H9 (cell line): ENCODE data around the gene OR13C9. TPM values are rescaled to one million over a fixed set of nuclear protein-coding genes. Genes with fewer than 3 reads are reported as not detected.

ENCODE experiments used
- DNase-seq: peaks from one replicate; pipeline ENCODE4 v3.0.0-alpha.2; 2017
- H2AFZ ChIP-seq: one replicate; pipeline ENCODE4 v1.6.1; 2013; ENCODE audit warnings: mild to moderate bottlenecking, low read length, control low read depth, moderate library complexity
- H2AK5ac ChIP-seq: 2 replicates; pipeline ENCODE4 v1.6.1; 2013; ENCODE audit warnings: low read length, control low read depth, mixed read lengths; ENCODE audit not compliant: insufficient read length
- H2BK120ac ChIP-seq: one replicate; pipeline ENCODE4 v1.6.1; 2013; ENCODE audit warnings: low read depth, mild to moderate bottlenecking, low read length, control low read depth, inconsistent platforms; ENCODE audit not compliant: poor library complexity, severe bottlenecking
- H2BK12ac ChIP-seq: 2 replicates; pipeline ENCODE4 v1.6.1; 2013; ENCODE audit warnings: low read length, control low read depth, mixed read lengths, low read depth; ENCODE audit not compliant: insufficient read length
- H2BK15ac ChIP-seq: 2 replicates; pipeline ENCODE4 v1.6.1; 2013; ENCODE audit warnings: low read depth, low read length, control low read depth
- H2BK20ac ChIP-seq: one replicate; pipeline ENCODE4 v1.6.1; 2013; ENCODE audit warnings: low read depth, mild to moderate bottlenecking, low read length, control low read depth, inconsistent platforms; ENCODE audit not compliant: poor library complexity, severe bottlenecking
- H2BK5ac ChIP-seq: 2 replicates; pipeline ENCODE4 v1.6.1; 2013; ENCODE audit warnings: low read length, control low read depth, mixed read lengths; ENCODE audit not compliant: insufficient read length
- H3K14ac ChIP-seq: 2 replicates; pipeline ENCODE4 v1.6.1; 2013; ENCODE audit warnings: low read length, control low read depth; ENCODE audit not compliant: insufficient read depth
- H3K18ac ChIP-seq: 2 replicates; pipeline ENCODE4 v1.6.1; 2013; ENCODE audit warnings: low read depth, mild to moderate bottlenecking, mixed read lengths, low read length, control low read depth; ENCODE audit not compliant: insufficient read length
- H3K23ac ChIP-seq: 2 replicates; pipeline ENCODE4 v1.6.1; 2013; ENCODE audit warnings: low read length, control low read depth, mixed read lengths, low read depth; ENCODE audit not compliant: insufficient read length
- H3K23me2 ChIP-seq: 2 replicates; pipeline ENCODE4 v1.6.1; 2013; ENCODE audit warnings: low read depth, mild to moderate bottlenecking, mixed read lengths, low read length, control low read depth; ENCODE audit not compliant: insufficient read length, poor library complexity, severe bottlenecking
- H3K27ac ChIP-seq: 2 replicates; pipeline ENCODE4 v1.5.1; 2013; ENCODE audit warnings: low read length, control low read depth, mixed read lengths, low read depth; ENCODE audit not compliant: insufficient read length
- H3K27me3 ChIP-seq: 2 replicates; pipeline ENCODE4 v1.6.1; 2013; ENCODE audit warnings: low read length, control low read depth, inconsistent platforms; ENCODE audit not compliant: insufficient read depth
- H3K4ac ChIP-seq: 2 replicates; pipeline ENCODE4 v1.6.1; 2013; ENCODE audit warnings: low read depth, mild to moderate bottlenecking, control low read depth, inconsistent platforms, low read length, moderate library complexity
- H3K4me1 ChIP-seq: 2 replicates; pipeline ENCODE4 v1.6.1; 2013; ENCODE audit warnings: low read length, control low read depth, inconsistent platforms; ENCODE audit not compliant: insufficient read depth
- H3K4me2 ChIP-seq: 2 replicates; pipeline ENCODE4 v1.6.1; 2013; ENCODE audit warnings: low read length, control low read depth, mixed read lengths; ENCODE audit not compliant: insufficient read length, insufficient read depth
- H3K56ac ChIP-seq: 2 replicates; pipeline ENCODE4 v1.6.1; 2013; ENCODE audit warnings: low read depth, mild to moderate bottlenecking, mixed read lengths, low read length, control low read depth; ENCODE audit not compliant: insufficient read length
- H3K79me1 ChIP-seq: 2 replicates; pipeline ENCODE4 v1.6.1; 2013; ENCODE audit warnings: low read depth, mild to moderate bottlenecking, moderate library complexity, low read length, control low read depth, inconsistent platforms; ENCODE audit not compliant: insufficient read depth, poor library complexity, severe bottlenecking
- H3K79me2 ChIP-seq: 2 replicates; pipeline ENCODE4 v1.6.1; 2013; ENCODE audit warnings: low read length, control low read depth, inconsistent platforms; ENCODE audit not compliant: insufficient read depth
- H3K9ac ChIP-seq: 2 replicates; pipeline ENCODE4 v1.6.1; 2013; ENCODE audit warnings: low read length, control low read depth, mixed read lengths; ENCODE audit not compliant: insufficient read length; ENCODE audit errors: extremely low read depth
- H3K9me3 ChIP-seq: one replicate; pipeline ENCODE4 v1.6.1; 2013; ENCODE audit warnings: low read depth, low read length, inconsistent platforms; ENCODE audit not compliant: control insufficient read depth
- H3T11ph ChIP-seq: one replicate; pipeline ENCODE4 v1.6.1; 2013; ENCODE audit warnings: mild to moderate bottlenecking, low read length, control low read depth, inconsistent platforms
- H4K20me1 ChIP-seq: one replicate; pipeline ENCODE4 v1.6.1; 2013; ENCODE audit not compliant: control insufficient read depth, insufficient read length, insufficient read depth
- H4K5ac ChIP-seq: 2 replicates; pipeline ENCODE4 v1.6.1; 2013; ENCODE audit warnings: low read depth, mild to moderate bottlenecking, mixed read lengths, low read length, control low read depth; ENCODE audit not compliant: insufficient read length
- H4K8ac ChIP-seq: replicated peaks from 2 replicates; pipeline ENCODE4 v1.6.1; 2013; ENCODE audit warnings: low read length, control low read depth, mixed read lengths, low read depth; ENCODE audit not compliant: insufficient read length
- H4K91ac ChIP-seq: 2 replicates; pipeline ENCODE4 v1.6.1; 2013; ENCODE audit warnings: low read depth, mild to moderate bottlenecking, moderate library complexity, mixed read lengths, low read length, control low read depth; ENCODE audit not compliant: insufficient read length
- H3K27ac Mint-ChIP-seq, 3 experiments: 2 replicates in 2 of 3; 3 replicates in 1 of 3; pipeline ENCODE4 v1.8.0; 2020 to 2021; ENCODE audit warnings: mixed read lengths in 3 of 3, mild to moderate bottlenecking in 1 of 3, moderate library complexity in 1 of 3
- H3K27me3 Mint-ChIP-seq: 2 replicates; pipeline ENCODE4 v1.8.0; 2021; ENCODE audit warnings: low read depth, mild to moderate bottlenecking, moderate library complexity, mixed read lengths
- H3K36me3 Mint-ChIP-seq, 3 experiments: 2 replicates in 2 of 3; 3 replicates in 1 of 3; pipeline ENCODE4 v1.8.0; 2020 to 2021; ENCODE audit warnings: low read depth in 3 of 3, mixed read lengths in 3 of 3; ENCODE audit not compliant: insufficient read depth in 1 of 3
- H3K4me1 Mint-ChIP-seq, 2 experiments: 2 replicates each; pipeline ENCODE4 v1.8.0; 2020; ENCODE audit warnings: mixed read lengths in 2 of 2
- H3K4me3 Mint-ChIP-seq, 2 experiments: 2 replicates in 1 of 2; 3 replicates in 1 of 2; pipeline ENCODE4 v1.8.0; 2020 to 2021; ENCODE audit warnings: mild to moderate bottlenecking in 2 of 2, mixed read lengths in 2 of 2, moderate library complexity in 1 of 2
- H3K9me3 Mint-ChIP-seq, 2 experiments: 2 replicates in 1 of 2; 3 replicates in 1 of 2; pipeline ENCODE4 v1.8.0; 2020; ENCODE audit warnings: mild to moderate bottlenecking in 2 of 2, mixed read lengths in 2 of 2, moderate library complexity in 1 of 2
- CTCF ChIP-seq: fragments of 200-600 bp; sonication (generic); conservative IDR thresholded peaks from 3 replicates; pipeline ENCODE4 v1.8.0; 2021; ENCODE audit warnings: antibody characterized with exemption, mild to moderate bottlenecking
- WGBS: extraction: QIAGEN DNeasy Blood & Tissue Kit; methylation state at CpG from one replicate; pipeline ENCODE4 v1.1.7; 2013; ENCODE audit warnings: missing lambda C conversion rate, low lambda C conversion rate, mixed read lengths; ENCODE audit not compliant: insufficient read length; ENCODE audit errors: extremely low coverage; 5-methylcytosine and 5-hydroxymethylcytosine counted together
- long read RNA-seq: library from polyadenylated mRNA; unstranded; transcript quantifications from one replicate; pipeline ENCODE4 v2.0.0, GENCODE V29; 2020
- total RNA-seq: library from RNA; stranded (reverse); gene quantifications from 2 replicates; pipeline ENCODE4 v1.2.1, GENCODE V29; 2021

OR13C9 gene
- total RNA-seq = not detected in 2 replicates
- long read RNA-seq = 0 reads

DNA sequence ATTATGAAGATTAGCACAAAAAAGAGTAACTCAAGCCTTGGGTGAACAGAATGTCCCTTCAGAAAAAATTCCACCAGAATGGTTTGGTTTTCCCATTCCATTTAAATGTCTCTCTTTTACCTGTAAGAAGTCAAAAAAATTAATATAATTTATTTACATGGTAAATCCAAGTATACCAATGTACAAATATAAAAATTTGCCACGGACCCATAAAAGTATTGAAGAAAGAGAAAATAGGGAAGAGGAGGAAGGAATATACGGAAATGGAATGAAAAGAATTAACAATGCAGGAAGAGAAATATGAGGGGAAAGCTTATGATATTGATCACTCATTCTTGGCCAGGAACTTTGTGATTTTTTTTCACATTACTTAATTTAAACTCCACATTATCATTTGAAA lies at the start of gene OR13C9:
OR13C9 (minus strand) TSS at position 101 of the 400 bp plus-strand sequence; CDS start at position 101, 0 bp downstream.
- Histone ChIP-seq H2BK120ac (no peak within 1 kb of the TSS), H4K91ac (no peak within 1 kb of the TSS), H3K56ac (no peak within 1 kb of the TSS), H3K18ac (no peak within 1 kb of the TSS), H4K5ac (no peak within 1 kb of the TSS), H3K23me2 (no peaks in the 10 kb centered on the region), H2BK12ac (no peak within 1 kb of the TSS), H2AFZ (no peak within 1 kb of the TSS), H3K27ac (no peak within 1 kb of the TSS), H2BK15ac (no peak within 1 kb of the TSS), H3K79me1 (no peaks in the 10 kb centered on the region), H2BK20ac (no peak within 1 kb of the TSS), H3K4me2 (no peak within 1 kb of the TSS), H3K4me1 (no peaks in the 10 kb centered on the region), H3K14ac (no peak within 1 kb of the TSS), H3K27me3 (no peaks in the 10 kb centered on the region), H3K9me3 (no peaks in the 10 kb centered on the region), H3K79me2 (no peaks in the 10 kb centered on the region), H3T11ph (no peak within 1 kb of the TSS), H4K20me1 (no peaks in the 10 kb centered on the region), H2AK5ac (no peak within 1 kb of the TSS), H2BK5ac (no peak within 1 kb of the TSS), H4K8ac (no peak within 1 kb of the TSS), H3K23ac (no peak within 1 kb of the TSS), H3K4ac (no peak within 1 kb of the TSS), H3K9ac (no peak within 1 kb of the TSS)
- WGBS = no CpG with 5 or more reads among the region's 2 CpGs
- Mint-ChIP-seq H3K36me3 (no peaks in the 10 kb centered on the region), H3K4me3 (no peak within 1 kb of the TSS), H3K4me1 (no peaks in the 10 kb centered on the region), H3K9me3 (no peaks in the 10 kb centered on the region), H3K27me3 (no peaks in the 10 kb centered on the region; the same call in 1 of the 2 replicates), H3K27ac (peak within 1 kb of the TSS in 1 of 3 experiments; percentile 13; a peak in 1 of 7 replicates)
- no peak for TF ChIP-seq CTCF
- DNase-seq = no peak
